ENCODE results near the gene MKKS.

DNA sequence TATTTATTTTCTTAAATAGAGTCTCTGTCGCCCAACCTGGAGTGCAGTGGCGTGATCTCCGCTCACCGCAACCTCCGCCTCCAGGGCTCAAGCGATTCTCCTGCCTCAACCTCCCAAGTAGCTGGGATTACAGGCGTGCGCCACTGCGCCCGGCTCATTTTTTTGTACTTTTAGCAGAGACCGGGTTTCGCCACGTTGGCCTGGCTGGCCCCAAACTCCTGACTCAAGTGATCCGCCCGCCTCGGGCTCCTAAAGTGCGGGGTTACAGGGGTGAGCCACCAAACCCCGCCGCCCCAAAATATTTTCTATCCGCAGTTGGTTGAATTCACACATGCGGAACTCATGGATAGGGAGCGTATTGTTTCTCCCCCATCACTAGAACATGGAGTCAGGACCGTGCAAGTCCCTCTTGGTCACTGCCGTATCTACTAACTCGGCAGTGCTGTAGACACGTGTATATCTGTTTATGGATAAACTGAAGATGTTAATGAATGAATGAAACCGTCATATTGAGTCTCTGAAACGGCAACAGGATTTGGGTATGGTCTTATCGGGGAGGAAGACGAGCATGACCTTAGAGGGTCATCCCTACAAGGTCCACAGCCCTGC is 904 bp downstream of the MKKS start:
- TF ChIP-seq, protein P1, sequence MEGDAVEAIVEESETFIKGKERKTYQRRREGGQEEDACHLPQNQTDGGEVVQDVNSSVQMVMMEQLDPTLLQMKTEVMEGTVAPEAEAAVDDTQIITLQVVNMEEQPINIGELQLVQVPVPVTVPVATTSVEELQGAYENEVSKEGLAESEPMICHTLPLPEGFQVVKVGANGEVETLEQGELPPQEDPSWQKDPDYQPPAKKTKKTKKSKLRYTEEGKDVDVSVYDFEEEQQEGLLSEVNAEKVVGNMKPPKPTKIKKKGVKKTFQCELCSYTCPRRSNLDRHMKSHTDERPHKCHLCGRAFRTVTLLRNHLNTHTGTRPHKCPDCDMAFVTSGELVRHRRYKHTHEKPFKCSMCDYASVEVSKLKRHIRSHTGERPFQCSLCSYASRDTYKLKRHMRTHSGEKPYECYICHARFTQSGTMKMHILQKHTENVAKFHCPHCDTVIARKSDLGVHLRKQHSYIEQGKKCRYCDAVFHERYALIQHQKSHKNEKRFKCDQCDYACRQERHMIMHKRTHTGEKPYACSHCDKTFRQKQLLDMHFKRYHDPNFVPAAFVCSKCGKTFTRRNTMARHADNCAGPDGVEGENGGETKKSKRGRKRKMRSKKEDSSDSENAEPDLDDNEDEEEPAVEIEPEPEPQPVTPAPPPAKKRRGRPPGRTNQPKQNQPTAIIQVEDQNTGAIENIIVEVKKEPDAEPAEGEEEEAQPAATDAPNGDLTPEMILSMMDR (conservative IDR thresholded peaks at IDR 0.05; ENCODE audit: low read length), result no peak
- no peak for TF ChIP-seq EZH2phosphoT487 (IDR thresholded peaks at IDR 0.05; ENCODE audit: borderline replicate concordance)
